H1 (cell line): ENCODE data around the gene FAM204A. TPM values are rescaled to one million over a fixed set of nuclear protein-coding genes. Genes with fewer than 3 reads are reported as not detected.

Experiments
- EGR1 ChIP-seq: IDR thresholded peaks from 2 replicates; pipeline ENCODE4 v1.6.1; 2011; ENCODE audit warnings: low read depth, low read length, borderline replicate concordance
- KDM4A ChIP-seq: IDR thresholded peaks from one replicate; pipeline ENCODE4 v1.7.1; 2012; ENCODE audit warnings: low read depth, mild to moderate bottlenecking, moderate library complexity, low read length, inconsistent platforms; ENCODE audit not compliant: severe bottlenecking
- SIRT6 ChIP-seq: IDR thresholded peaks from one replicate; pipeline ENCODE4 v1.7.1; 2012; ENCODE audit warnings: low read length, inconsistent platforms
- polyA plus RNA-seq, 7 experiments: library from polyadenylated mRNA; depleted of rRNA in 3 of 7; stranded (reverse) in 5 of 7; unstranded in 2 of 7; fragments of >200 nt in 5 of 7; fragments of 200-250 nt in 2 of 7; gene quantifications; 1 replicate in 5 of 7; 2 replicates in 1 of 7; 4 replicates in 1 of 7; pipeline versions ENCODE4 v1.2.1 to v1.2.3, GENCODE V29; 2011 to 2013; ENCODE audit warnings: missing spikeins in 2 of 7, mixed read lengths in 2 of 7
- total RNA-seq: library from RNA; stranded (reverse); fragmentation: NEBNext Ultra II Directional; extraction: Animal tissue kit (Norgen Biotek cat#: 25700); gene quantifications from 2 replicates; pipeline ENCODE4 v1.2.1, GENCODE V29; 2021

FAM204A gene
- total and polyA plus RNA-seq, 2 of the 8 experiments (the other 6 are each of a cell fraction or from before 2014, with no cell fraction given) = 4.9 to 37.4 TPM

DNA sequence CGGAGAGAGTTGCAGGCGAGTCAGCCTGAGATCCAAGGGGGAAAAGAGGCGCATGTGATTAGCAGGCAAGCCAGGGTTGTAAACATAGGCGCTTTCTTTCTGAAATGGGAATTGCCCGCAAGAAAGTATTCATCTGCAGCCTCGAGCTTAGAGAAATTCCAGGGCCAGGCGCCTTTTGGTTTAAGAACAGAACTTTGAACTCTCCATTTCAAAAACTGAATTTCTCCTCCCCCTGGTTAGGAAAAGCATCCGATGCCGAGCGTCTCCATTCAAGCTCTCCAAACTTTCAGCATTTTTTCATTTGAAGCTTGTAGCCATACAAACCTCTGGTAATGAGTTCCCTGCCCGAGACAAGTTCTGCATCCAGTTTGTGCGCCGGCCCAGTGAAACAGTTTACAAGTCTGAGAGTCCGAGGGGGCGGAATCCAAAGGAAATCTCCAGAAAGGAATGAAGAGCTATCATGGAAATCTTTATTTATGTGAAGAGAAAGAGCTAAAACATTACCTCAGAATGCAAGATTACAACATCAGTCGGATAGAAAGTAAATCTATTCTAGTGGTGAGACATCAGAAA, 69.9 kb downstream of the FAM204A start (continued):
- no peak for TF ChIP-seq EGR1
- TF ChIP-seq KDM4A = no peak
- TF ChIP-seq SIRT6 = no peak
